Gastrocnemius medialis (tissue), 4 donors: Measurements from ENCODE around the gene AGGF1. TPM values are rescaled to one million over a fixed set of nuclear protein-coding genes. Genes with fewer than 3 reads are reported as not detected.
"Not testable (repeated sequence)": the region's sequence is repeated elsewhere in the genome, so short reads cannot be mapped to it uniquely, and the experiment has no call there.

Source experiments
- ATAC-seq, 2 donors: fragments of 150-250 bp; one replicate each; pipeline ENCODE4 v1.9.1; 2016
- DNase-seq, 2 donors: peaks; one replicate each; pipeline ENCODE4 v3.0.0-alpha.2; 2019
- H3K27ac ChIP-seq, 4 donors: fragments of 200-600 bp; sonication (generic); 1 replicate in 1 of 4; 2 replicates in 3 of 4; pipeline ENCODE4 v1.5.1; 2016 to 2018; ENCODE audit warnings: mild to moderate bottlenecking in 2 of 4, moderate library complexity in 1 of 4
- H3K27me3 ChIP-seq, 3 donors: fragments of 200-600 bp; sonication (generic) in 2 of 3; 1 replicate in 1 of 3; 2 replicates in 2 of 3; pipeline versions ENCODE4 v1.5.1 to v1.6.0; 2016 to 2019; ENCODE audit warnings: mild to moderate bottlenecking in 1 of 3, moderate library complexity in 1 of 3
- H3K36me3 ChIP-seq, 2 donors: fragments of 200-600 bp; sonication (generic) in 1 of 2; one replicate each; pipeline ENCODE4 v1.5.1; 2017 to 2018
- H3K4me1 ChIP-seq, 2 donors: fragments of 200-600 bp; sonication (generic) in 1 of 2; one replicate each; pipeline ENCODE4 v1.5.1; 2016 to 2017; ENCODE audit warnings: mild to moderate bottlenecking in 2 of 2
- H3K4me3 ChIP-seq, 4 donors: fragments of 200-600 bp; sonication (generic) in 3 of 4; 1 replicate in 1 of 4; 2 replicates in 3 of 4; pipeline ENCODE4 v1.5.1; 2016 to 2019; ENCODE audit warnings: mild to moderate bottlenecking in 2 of 4
- H3K9me3 ChIP-seq, 3 donors: fragments of 200-600 bp; sonication (generic) in 2 of 3; 1 replicate in 1 of 3; 2 replicates in 2 of 3; pipeline ENCODE4 v1.5.1; 2016 to 2019
- POLR2A ChIP-seq, 2 donors: fragments of 450-650 bp; IDR thresholded peaks; one replicate each; pipeline ENCODE4 v1.6.1; 2017; ENCODE audit warnings: antibody characterized with exemption in 2 of 2, mild to moderate bottlenecking in 2 of 2, moderate library complexity in 2 of 2
- in situ Hi-C, 4 donors: fragments of 200-750 bp; cut with MboI; loops; one replicate each; pipeline versions ENCODE4 v1.15.0 to v1.8.0; 2017; ENCODE audit warnings: low sequenced_read_pairs in 4 of 4
- intact Hi-C: fragments of 100-400 bp; cut with DNase I; formaldehyde crosslinking; loops from one replicate; pipeline ENCODE4 v1.15.1; 2023; ENCODE audit warnings: low total_unique reads
- total RNA-seq, 4 donors: library from RNA; depleted of rRNA; stranded (reverse); fragments of >200 nt; gene quantifications; one replicate each; pipeline versions ENCODE4 v1.1.0 to v1.2.3, GENCODE V29; 2016
- TF ChIP-seq, protein P1 (sequence below), 5 experiments: fragments of 450-650 bp in 3 of 5; fragments of 200-600 bp in 2 of 5; sonication (generic) in 2 of 5; IDR thresholded peaks in 4 of 5; conservative IDR thresholded peaks in 1 of 5; 1 replicate in 4 of 5; 2 replicates in 1 of 5; pipeline ENCODE4 v1.5.1; 2016 to 2019; ENCODE audit warnings: antibody characterized with exemption in 5 of 5, mild to moderate bottlenecking in 3 of 5, moderate library complexity in 3 of 5

AGGF1 gene
- total RNA-seq, 4 donors from 2014 or later, result 16.9 to 25.0 (median 19.8) TPM

DNA sequence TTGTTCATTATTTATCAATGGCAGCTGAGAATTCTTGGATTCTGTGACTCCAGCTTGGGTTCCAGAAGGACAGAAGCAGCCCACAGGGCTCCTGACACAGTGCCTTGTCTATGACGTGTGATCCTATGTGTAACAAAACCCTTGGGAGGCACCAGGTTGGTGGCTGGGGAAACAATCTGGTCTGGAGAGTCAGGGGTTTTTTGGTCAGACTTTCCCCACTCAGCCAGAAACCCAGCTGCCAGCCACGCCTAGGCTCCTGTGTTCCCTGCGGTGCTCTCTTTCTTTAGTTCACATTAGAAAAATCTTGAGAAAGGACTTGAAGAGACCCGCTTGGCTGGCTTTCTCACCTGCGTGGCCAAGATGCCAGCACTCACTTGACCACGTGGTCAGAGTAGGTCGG lies 72.3 kb downstream of the AGGF1 start:
- no peak for TF ChIP-seq POLR2A (IDR thresholded peaks at IDR 0.05)
- TF ChIP-seq, protein P1, sequence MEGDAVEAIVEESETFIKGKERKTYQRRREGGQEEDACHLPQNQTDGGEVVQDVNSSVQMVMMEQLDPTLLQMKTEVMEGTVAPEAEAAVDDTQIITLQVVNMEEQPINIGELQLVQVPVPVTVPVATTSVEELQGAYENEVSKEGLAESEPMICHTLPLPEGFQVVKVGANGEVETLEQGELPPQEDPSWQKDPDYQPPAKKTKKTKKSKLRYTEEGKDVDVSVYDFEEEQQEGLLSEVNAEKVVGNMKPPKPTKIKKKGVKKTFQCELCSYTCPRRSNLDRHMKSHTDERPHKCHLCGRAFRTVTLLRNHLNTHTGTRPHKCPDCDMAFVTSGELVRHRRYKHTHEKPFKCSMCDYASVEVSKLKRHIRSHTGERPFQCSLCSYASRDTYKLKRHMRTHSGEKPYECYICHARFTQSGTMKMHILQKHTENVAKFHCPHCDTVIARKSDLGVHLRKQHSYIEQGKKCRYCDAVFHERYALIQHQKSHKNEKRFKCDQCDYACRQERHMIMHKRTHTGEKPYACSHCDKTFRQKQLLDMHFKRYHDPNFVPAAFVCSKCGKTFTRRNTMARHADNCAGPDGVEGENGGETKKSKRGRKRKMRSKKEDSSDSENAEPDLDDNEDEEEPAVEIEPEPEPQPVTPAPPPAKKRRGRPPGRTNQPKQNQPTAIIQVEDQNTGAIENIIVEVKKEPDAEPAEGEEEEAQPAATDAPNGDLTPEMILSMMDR (IDR thresholded peaks at IDR 0.05 in 4 of 5, conservative IDR thresholded peaks at IDR 0.05 in 1 of 5), result no peak

GRCh38 chr5:77103457-77103856 lies 73.3 kb downstream of the AGGF1 start:
- ATAC-seq, result peak in 1 of 2 donors; percentile 42
- H3K27ac ChIP-seq, result no peak overlapping the region
- intact Hi-C loops (no loop called here), in situ Hi-C loops (no loop called here)
- H3K9me3 ChIP-seq, result no peaks in the 10 kb centered on the region
- no peak for TF ChIP-seq POLR2A (IDR thresholded peaks at IDR 0.05)
- TF ChIP-seq, protein P1 (IDR thresholded peaks at IDR 0.05 in 4 of 5, conservative IDR thresholded peaks at IDR 0.05 in 1 of 5), result no peak
- DNase-seq, result no peak
- H3K27me3 ChIP-seq, result no peaks in the 10 kb centered on the region
- no peak overlapping the region for H3K4me3 ChIP-seq
- no peaks in the 10 kb centered on the region for H3K36me3 ChIP-seq
- H3K4me1 ChIP-seq, result no peaks in the 10 kb centered on the region

More for the DNA sequence above, 72.3 kb downstream of the AGGF1 start:
- no peak overlapping the region for H3K4me3 ChIP-seq
- H3K27me3 ChIP-seq, result no peaks in the 10 kb centered on the region
- DNase-seq, result no peak
- in situ Hi-C loops (no loop called here), intact Hi-C loops (no loop called here)
- no peaks in the 10 kb centered on the region for H3K36me3 ChIP-seq
- H3K9me3 ChIP-seq, result no peaks in the 10 kb centered on the region
- H3K4me1 ChIP-seq, result no peaks in the 10 kb centered on the region
- no peak overlapping the region for H3K27ac ChIP-seq
- ATAC-seq, result no peak

GRCh38 chr5:77104813-77105212 lies 74.6 kb downstream of the AGGF1 start:
- Histone ChIP-seq H3K4me3 (no peak overlapping the region), H3K27me3 (no peaks in the 10 kb centered on the region), H3K36me3 (no peaks in the 10 kb centered on the region), H3K4me1 (no peaks in the 10 kb centered on the region), H3K27ac (no peak overlapping the region), H3K9me3 (no peaks in the 10 kb centered on the region)
- in situ Hi-C loops, result no loop called here
- no peak for DNase-seq
- no peak for ATAC-seq
- TF ChIP-seq, protein P1 (IDR thresholded peaks at IDR 0.05 in 4 of 5, conservative IDR thresholded peaks at IDR 0.05 in 1 of 5), result no peak
- TF ChIP-seq POLR2A (IDR thresholded peaks at IDR 0.05), result no peak
- intact Hi-C loops, result no loop called here

- intact Hi-C loops, H3K4me3 ChIP-seq, H3K36me3 ChIP-seq, DNase-seq, H3K27ac ChIP-seq, H3K9me3 ChIP-seq, H3K4me1 ChIP-seq, in situ Hi-C loops, H3K27me3 ChIP-seq, ATAC-seq: not testable (repeated sequence)
Observed at GRCh38 chr5:77107035-77107434, 76.8 kb downstream of the AGGF1 start.

Other genes with a start within 250 kb of the AGGF1 start
- gene F2RL1, start 211.4 kb upstream of the AGGF1 start, total RNA-seq, result under 1 TPM in 2 of 4 donors, not detected in 2; 0.20 to 0.46 TPM
- not detected for gene S100Z, start 180.4 kb upstream of the AGGF1 start, total RNA-seq
- gene CRHBP, start 77.4 kb upstream of the AGGF1 start, total RNA-seq, result under 1 TPM in 3 of 4 donors, not detected in 1; 0.36 to 0.61 (median 0.38) TPM
- gene ZBED3, start 56.9 kb downstream of the AGGF1 start, total RNA-seq, result 1 to 10 TPM in 2 of 4 donors, under 1 TPM in 2; 0.53 to 1.2 (median 0.94) TPM
- 1 to 10 TPM in 1 of 4 donors, under 1 TPM in 2, not detected in 1; 0.16 to 1.3 (median 0.71) TPM for gene PDE8B, start 180.3 kb downstream of the AGGF1 start, total RNA-seq